HCT116 (cell line): ENCODE measurements around the gene MUC15.
"Not testable (repeated sequence)": the region's sequence is repeated elsewhere in the genome, so short reads cannot be mapped to it uniquely, and the experiment has no call there.

Source experiments
- CTCF ChIP-seq, 3 experiments: fragments of 200-600 bp in 1 of 3; sonication (generic) in 1 of 3; IDR thresholded peaks in 2 of 3; conservative IDR thresholded peaks in 1 of 3; 2 replicates each; pipeline ENCODE4 v1.5.1; 2012 to 2017; ENCODE audit warnings: low read depth in 2 of 3, low read length in 2 of 3, antibody characterized with exemption in 1 of 3, borderline replicate concordance in 1 of 3, control low read depth in 1 of 3, mild to moderate bottlenecking in 1 of 3, mixed read lengths in 1 of 3, mixed run types in 1 of 3, moderate library complexity in 1 of 3; ENCODE audit not compliant: insufficient read depth in 1 of 3
- POLR2A ChIP-seq: IDR thresholded peaks from 2 replicates; pipeline ENCODE4 v1.7.0; 2011; ENCODE audit warnings: borderline replicate concordance; ENCODE audit not compliant: insufficient read depth, insufficient read length; ENCODE audit errors: extremely low read depth

GRCh38 chr11:26597049-26597689 lies 25.1 kb upstream of the MUC15 start:
- TF ChIP-seq CTCF (IDR thresholded peaks at IDR 0.05 in 2 of 3, conservative IDR thresholded peaks at IDR 0.05 in 1 of 3; ENCODE audit: borderline replicate concordance in 1 of 3, insufficient read depth in 1 of 3, low read depth in 2 of 3, low read length in 2 of 3); POLR2A: not testable (repeated sequence)
